Activated gamma-delta T cell (primary cell): ENCODE data around the gene IRF8.
A peak's percentile ranks its signal among the peaks of the same experiment; 100 is the strongest.
"Not testable (repeated sequence)": the region's sequence is repeated elsewhere in the genome, so short reads cannot be mapped to it uniquely, and the experiment has no call there.

ENCODE experiments used
- DNase-seq: peaks from one replicate; lab custom pipeline; 2025; lab: John Stamatoyannopoulos, UW
- total RNA-seq, 2 donors: gene quantifications; one replicate each; lab custom pipeline; 2026; lab: John Stamatoyannopoulos, UW

IRF8 gene, protein sequence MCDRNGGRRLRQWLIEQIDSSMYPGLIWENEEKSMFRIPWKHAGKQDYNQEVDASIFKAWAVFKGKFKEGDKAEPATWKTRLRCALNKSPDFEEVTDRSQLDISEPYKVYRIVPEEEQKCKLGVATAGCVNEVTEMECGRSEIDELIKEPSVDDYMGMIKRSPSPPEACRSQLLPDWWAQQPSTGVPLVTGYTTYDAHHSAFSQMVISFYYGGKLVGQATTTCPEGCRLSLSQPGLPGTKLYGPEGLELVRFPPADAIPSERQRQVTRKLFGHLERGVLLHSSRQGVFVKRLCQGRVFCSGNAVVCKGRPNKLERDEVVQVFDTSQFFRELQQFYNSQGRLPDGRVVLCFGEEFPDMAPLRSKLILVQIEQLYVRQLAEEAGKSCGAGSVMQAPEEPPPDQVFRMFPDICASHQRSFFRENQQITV
- total RNA-seq, result 4.5 to 11.4 reads per million in 2 donors

DNA sequence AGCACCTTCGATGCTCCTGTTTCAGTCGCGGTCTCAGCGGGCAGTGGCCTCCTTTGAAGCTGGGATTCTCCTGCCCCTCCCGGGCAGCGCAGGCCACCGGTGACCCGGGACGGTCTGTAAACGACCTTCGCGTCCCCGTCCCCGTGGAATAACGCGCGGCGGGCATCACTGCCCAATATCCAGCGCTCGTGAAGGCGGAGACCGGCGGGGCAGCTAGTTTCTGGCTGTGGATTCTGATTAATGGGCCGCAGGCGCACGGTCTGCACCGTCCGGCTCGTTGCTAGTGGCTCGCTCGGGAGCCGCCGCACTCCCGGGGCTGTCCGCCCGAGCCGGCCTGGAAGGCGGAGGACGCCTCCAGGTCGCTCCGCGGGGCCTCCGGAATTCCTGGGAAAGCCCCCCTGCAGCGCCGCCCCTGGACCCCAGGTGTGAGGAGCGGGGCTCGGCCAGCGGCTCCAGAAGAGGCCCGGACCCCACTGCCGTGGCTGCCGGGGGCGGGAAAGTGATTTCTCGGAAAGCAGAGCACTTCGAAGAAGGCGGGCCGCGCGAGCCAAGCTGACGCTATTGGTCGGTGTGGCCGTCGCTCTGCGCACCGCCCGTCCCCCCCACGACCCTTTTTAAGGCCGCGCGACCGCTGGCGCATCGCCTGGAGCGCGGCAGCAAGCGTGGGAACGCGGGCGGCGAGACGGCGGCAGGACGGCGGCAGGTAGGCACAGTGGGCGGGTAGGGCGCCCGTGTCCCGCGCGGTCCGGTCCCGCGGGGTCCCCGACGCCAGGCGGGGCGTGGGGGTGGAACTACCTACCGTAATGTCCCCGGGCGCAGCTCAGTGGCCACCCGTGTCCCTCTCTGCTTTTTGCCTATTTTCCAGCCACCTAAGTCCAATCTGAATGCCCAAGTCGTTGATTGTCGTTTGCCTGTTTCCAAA lies at the start of gene IRF8:
IRF8 (plus strand) TSS at position 642 of the 922 bp plus-strand sequence. CDS start 3,854 bp downstream, outside the sequence.
- peak; percentile 61 for DNase-seq

DNA sequence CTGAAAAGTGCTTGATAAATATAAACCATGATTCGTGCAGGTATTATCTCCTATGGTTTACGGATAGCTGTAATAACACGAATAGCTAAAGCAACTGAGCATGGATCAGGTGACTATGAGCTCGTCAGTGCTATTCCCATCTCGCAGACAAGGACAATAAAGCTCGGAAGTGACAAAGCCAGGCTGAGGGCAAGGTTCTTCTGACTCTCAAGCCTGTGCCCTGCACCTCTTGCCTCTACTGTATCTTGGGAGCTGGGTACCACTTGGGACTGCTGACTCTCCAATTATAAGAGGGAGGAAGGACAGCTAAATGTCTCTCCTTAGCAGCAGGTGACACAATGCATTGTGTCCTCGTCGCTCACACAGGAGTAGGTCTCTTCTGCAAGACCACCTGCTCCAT lies 49.6 kb upstream of the IRF8 start:
- no peak for DNase-seq

DNA sequence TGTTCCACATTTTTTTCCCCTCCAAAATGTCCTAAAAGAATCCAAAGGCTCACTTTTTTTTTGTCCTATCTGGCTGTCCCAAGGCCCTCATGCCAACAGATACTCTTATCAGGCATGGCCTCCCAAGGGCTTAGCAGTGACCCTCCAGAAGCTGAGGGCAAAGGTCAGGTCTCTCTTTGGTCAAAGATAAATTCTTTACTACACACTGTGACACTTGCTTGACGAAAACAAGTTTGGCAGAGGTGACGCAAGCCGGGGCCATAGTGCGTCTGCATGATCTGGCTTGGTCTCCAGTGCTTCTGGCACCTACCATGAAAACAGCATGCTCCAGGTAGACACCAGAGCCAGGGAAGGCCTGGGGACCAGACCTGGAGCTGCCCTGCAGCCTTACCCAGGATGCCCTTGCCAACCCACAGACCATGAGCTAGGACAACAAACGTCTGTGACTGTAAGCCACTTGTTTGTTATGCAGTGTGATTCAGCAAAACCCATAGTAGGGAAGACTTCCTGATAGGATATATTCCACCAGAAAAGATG lies 48.5 kb upstream of the IRF8 start:
- DNase-seq, result no peak

DNA sequence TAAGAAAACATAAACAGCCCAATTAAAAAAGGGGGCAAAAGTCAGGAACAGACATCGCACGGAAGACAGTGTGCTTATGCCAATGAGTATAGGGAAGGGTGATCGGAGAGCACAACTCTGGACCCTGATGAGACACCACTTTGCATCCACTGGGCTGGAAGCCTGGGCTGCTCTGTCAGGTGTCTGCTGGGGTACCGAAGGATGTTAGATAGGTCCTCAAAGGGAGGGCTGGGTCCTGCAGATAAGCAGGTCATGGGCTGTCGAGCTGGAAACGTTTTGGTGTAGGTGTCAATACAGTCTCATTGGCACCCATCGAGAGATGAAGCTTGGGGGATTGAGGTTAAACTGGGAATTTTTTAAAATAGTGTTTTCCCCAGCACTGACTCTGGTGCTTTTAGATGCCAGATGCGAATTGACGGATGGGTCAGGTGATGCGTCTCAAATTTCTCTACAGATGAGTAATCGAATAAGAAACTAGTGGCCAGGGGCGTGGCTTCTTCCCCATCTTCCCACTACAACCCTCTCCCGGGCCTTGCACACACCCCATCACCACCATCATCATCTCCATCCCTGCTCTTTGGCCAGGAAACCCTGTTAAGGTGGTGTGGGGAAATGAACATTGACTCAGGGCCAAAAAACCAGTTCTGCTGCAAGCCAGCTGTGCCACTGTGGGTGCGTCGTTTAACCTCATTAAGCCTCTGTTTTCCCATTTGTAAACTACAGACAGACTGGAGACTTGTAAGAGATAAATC lies 47.8 kb upstream of the IRF8 start:
- DNase-seq, result no peak

DNA sequence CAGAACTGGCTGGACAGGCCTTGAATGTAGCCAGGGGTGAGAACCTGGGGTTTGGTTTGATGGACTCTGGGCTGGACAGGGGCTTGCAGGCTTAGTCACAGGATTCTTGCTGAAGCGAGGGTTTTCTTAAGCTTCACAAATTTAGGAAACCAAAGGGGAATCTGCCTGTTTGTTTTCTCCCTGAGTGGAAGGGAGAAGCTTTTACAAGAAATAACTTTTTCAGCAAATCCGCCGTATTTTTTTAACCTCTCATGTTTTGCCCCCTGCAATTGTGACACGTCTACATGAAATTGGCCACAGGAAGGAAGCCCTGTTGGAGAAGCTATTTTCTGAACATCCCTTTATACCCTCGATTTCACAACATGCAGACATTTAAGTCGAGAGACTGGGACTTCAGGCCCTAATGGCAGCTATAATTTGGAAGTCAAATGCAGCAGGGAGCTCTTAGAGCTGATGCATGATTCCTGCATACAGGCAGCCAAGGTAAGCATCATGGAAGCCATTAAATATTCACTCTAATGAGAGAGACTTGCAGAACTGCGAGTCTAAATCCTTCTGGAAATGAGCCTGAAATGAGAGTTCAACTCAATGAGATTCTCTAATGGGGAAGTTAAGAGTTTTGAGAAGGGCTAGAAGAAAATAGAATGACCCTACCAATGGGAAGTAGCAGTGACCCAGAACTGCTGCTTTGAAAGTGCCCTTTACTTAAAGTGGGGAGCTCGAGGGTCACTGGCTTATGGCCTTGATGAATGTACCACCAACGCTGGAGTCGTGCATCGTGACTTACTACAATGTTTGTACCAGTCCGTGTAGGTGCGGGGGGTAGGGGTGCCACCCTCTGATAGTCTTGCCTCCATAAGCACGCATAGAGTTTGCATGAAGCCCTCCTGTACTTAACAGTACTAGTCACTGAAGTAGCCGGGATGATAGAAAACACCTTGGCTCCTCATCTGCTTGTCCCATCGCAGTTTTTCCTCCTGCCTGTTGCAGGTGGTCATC lies 45.1 kb upstream of the IRF8 start:
- no peak for DNase-seq

DNA sequence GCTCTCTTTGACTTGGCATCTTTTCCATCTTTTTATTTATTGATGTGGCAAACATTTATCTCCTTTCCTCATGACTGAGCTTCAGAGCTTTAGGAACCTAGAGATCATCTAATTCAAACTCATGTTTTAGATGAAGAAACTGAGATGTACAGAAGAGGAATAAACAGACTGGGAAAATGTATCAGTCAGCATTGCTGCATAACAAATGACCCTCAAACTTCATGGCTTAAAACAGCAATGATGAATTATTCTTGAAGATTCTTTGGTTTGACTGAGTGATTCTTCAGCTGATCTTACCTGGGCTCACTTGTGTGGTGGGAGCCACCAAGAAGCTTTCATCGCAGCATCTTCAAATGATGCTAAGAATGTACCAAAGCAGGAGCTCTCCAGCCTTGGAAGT lies 44.0 kb upstream of the IRF8 start:
- DNase-seq, result no peak

DNA sequence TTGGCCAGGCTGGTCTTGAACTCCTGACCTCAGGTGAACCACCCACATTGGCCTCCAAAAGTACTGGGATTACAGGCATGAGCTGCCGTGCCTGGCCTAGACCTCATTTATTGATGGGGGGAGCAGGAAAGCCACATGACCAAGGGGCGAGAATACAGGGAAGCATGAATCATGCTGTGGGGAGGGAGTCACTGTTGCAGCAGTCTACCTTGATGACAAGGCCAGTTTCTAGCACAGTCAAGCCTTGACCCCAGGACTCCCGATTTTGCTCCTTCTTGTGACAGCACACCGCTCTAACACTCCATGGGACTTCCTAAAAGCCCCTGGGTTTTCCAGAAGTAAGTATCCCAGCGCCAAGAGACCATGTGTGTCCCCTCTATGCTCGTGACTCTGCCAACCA lies 42.9 kb upstream of the IRF8 start:
- DNase-seq, result no peak

DNA sequence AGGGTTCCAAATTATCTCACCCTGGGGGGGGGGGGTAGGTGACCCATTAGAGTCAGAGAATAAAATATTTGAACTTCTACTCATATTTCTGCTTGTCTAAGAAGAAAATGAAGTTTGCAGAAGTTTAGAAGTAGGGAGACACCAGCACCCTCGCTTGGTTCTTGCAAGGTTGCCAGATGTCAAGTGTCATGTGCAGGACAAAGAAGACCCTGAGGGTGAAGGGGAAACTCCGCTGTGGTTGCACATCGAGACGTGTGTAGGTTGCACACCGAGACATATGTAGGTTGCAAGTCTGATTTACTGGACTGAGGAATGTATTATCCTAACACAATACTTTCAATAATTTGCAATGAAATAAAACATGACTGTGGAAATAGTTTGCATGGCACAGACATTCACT lies 42.4 kb upstream of the IRF8 start:
- no peak for DNase-seq

DNA sequence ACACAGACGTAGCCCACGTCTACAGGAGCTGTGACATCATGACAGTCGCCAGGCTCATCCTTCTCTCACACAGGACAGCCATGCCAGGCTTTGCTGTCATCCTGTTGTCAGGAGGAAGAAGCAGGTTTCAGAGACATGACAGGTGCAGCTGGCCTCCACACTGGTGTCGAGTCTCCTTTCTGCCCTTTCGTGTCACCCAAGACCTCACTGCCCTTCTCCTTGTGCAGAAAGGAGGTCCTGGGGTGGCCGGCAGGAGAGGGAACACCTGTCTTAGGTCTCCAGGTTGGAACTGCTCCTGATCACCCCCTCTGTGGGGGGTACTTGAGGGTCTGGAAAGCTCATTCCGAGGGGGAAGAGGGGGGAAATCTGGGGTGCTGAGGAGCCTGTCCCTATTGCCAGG lies 41.6 kb upstream of the IRF8 start:
- no peak for DNase-seq

DNA sequence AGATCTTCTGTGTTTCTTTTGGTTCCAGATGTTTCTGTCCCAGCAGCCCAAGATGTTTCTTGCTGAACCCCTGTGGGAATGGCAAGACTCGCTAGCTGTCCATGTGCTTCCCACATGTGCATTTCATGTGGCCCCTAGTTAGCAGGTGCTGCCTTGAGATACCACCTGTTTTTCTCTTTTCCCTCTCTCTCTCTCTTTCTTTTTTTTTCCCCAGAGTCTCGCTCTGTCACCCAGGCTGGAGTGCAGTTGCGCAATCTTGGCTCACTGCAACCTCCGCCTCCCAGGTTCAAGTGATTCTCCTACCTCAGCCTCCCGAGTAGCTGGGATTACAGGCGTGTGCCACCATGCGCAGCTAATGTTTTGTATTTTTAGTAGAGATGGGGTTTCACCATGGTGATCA lies 40.4 kb upstream of the IRF8 start:
- DNase-seq, result not testable (repeated sequence)

DNA sequence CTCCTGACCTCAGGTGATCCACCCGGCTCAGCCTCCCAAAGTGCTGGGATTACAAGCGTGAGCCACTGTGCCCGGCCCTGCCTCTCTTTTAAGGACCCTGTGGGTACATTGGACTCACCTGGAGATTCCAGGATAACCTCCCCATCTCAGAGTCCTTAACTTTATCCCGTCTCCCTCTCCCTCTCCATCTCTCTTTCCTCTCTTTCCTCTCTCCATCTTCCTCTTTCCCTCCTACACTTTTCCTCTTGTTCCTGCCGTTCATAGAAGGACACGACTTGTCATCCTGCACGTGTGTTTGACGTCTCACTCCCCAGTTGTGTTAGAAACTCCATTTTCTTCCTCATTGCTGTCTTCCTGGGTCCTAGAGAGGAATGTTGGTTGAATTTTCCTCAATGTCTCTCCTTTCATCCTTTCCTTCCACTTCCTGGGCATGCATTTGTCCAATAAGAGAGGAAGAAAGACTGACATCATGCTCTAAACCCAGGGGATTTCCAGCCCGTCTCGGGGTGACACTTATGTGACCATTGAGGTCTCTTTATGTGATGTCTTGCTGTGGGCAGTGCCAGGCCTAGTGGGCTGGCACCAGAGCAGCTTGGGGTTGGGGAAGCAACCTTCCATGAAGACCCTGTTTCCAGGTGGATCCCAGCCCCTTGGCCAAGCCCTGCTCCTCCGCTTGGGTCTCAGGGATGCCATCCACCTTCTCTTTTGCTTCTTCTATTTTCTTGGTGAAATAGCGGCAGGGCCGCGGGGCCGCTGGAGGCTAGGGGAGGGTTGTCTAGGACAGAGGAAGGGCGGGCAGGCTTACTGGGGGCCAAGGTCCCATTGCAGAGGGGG lies 39.8 kb upstream of the IRF8 start:
- DNase-seq, result no peak

DNA sequence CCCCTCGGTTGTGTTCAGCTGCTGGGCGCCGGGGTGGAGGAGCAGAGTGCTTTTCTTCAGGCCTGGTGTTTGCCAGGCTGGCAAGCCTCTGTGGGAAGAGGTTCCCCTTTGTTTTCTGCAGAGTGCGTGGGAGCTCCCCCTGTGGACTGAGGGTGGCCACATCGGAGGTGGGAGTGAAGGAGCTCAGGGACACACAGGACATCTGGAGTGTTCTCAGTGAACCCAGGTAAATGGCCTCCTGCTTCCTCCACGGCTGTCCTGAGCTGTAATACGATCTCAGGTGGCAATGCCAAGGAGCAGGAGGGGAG lies 39.2 kb upstream of the IRF8 start:
- DNase-seq, result no peak

DNA sequence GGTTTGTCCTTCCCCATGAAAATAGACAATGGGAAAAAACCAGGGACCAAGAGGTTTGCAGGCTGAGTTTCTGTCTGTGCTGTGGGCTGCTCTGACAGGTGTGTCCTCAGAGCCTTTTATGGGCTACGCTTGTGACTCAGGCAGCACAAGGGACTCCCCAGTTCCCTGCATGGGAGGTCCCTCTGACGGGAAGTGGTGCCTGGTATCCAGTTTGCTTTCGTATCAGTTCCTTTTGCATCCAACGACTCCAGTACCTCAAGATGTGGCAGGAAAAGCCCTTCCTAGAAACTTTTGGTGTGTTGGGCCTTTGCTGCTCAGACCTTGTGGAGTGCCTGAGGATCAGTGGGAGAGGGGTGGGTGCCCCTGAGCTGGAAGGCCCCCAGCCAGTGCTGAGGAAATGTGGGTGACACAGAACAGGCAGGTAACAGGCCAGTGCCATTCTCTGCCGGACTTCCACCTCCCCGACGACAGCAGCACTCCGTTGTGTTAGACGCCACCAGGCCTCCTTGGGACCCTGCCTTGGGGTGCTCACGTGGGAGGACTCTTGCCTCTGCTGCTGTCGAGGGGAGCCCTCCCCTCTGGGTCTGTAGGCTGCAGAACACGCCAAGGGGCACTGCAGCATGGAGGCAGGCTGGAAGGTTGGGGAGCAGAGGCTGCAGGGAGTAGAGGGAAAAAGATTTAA lies 38.4 kb upstream of the IRF8 start:
- DNase-seq, result no peak

DNA sequence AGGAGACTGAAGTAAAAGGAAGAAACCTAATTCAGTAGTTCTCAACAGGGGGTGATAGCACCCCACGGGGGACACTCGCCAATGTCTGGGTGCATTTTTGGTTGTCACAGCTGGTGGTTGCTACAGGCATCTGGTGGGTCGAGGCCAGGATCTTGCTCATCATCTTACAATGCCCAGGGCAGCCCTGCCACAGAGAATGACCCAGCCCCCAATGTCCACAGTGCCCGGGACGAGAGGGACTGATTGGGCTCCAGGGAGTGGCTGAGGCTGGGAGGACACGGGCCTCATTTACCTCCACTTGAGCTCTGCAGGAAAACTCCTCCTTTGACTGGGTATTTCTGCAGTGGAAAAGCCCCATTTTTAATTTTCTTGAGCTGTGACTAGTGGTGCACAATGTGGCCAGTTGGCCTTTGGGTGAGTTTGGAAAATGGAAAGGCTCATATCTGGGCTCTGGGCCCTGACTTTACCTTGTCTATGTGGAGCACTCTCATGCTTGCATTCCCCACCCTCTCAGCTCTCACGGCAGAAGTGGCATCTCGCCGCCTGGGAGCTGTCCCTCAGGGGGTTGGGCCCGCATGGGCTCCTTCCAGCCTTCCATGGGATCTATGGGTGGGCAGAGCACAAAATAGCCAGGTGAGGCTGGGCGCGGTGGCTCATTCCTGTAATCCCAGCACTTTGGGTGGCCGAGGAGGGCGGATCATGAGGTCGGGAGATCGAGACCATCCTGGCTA lies 37.7 kb upstream of the IRF8 start:
- DNase-seq, result no peak

DNA sequence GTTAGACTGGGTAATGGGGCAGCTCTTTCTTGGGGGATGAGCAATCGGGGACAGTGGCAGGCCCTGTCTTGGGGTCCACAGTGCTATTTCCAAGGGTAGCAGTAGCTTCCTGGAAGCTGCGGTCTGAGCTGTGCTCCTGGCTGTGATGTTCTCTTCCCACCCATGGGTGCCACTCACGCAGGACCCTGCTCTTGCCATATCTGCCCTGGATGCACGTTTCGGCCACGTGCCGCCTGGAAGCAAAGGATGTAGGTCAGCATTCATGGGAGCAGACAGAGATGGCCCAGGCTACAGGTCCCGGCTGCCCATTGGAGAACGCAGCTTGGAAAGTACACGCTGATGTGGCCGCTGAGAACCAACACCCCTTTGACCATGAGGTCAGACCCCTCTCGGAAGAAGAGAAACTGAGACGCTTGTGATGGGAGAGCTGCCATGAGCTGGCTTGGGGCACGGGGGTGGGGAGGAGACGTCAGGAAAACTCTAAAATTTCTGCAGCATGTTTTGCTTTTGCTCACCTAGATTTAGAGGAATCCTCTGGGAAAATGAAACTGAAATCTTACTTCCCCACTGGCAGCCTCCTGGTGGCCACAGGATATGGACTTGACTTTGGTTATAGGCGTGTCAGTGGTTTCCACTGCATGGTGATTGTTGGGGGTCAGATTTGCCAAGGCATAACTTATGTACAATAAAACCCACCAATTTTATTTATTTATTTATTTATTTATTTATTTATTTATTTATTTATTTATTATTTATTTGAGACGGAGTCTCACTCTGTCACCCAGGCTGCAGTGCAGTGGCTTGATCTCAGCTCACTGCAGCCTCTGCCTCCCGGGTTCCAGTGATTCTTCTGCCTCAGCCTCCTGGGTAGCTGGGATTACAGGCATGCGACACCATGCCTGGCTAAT lies 36.2 kb upstream of the IRF8 start:
- DNase-seq, result no peak

DNA sequence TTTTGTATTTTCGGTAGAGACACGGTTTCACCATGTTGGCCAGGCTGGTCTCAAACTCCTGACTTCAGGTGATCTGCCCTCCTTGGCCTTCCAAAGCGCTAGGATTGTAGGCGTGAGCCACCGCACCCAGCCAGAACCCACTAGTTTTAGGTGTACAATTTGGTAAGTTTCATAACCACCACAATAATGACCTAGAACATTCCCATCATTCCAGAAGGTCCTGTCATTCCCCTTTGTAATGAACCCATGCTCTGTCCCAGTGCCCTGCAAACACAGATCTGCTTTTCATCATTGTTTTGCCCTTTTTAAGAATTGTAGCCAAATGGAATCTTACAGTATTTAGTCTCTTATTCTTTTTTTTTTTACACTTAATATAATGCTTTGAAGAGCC lies 35.6 kb upstream of the IRF8 start:
- DNase-seq, result no peak

DNA sequence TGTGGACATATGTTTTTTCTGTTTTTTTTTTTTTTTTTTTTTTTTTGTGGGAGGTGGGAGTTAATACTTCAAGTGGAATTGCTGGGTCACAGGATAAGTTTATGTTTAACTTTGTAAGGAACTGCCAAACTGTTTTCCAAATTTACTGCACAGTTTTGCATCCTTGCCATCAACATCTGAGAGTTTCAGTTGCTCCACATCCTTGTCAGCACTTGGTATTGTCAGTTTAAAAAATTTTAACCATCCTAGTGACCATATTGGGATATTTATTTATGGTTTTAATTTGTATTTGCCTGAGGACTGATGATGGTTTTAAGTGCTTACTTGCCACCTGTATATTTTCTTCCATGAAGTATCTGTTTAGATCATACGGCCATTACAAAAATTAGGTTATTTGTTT lies 34.0 kb upstream of the IRF8 start:
- DNase-seq, result no peak

DNA sequence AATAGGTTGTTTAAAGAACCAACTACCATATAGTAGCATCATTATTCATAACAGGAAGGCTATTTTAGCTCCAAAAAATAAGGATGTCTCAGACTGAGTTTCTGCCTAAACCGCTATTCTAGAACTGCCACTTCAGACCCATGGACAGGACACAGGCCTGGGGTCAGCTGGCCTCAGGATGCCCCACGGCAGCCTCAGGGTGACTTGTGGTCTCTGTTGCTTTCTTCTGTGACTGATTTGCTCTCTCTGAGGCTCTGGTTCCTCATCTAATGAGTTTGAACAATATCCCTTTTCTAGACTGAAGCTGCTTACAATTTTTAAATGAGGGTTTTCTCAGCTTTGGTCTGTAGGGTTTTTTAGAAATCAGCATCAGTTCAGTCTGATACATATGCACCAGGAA lies 31.8 kb upstream of the IRF8 start:
- no peak for DNase-seq
